Peyer's patch (tissue), 4 donors: ENCODE data around the gene PPFIA1.

Source experiments
- POLR2A ChIP-seq, 2 donors: fragments of 450-650 bp; IDR thresholded peaks; one replicate each; pipeline ENCODE4 v1.5.1; 2017; ENCODE audit warnings: antibody characterized with exemption in 2 of 2, mild to moderate bottlenecking in 2 of 2, moderate library complexity in 2 of 2
- TF ChIP-seq, protein P1 (sequence below), 6 experiments: fragments of 450-650 bp in 4 of 6; fragments of 200-600 bp in 2 of 6; sonication (generic) in 1 of 6; IDR thresholded peaks; one replicate each; pipeline ENCODE4 v1.5.1; 2017 to 2019; ENCODE audit warnings: antibody characterized with exemption in 6 of 6, mild to moderate bottlenecking in 3 of 6, moderate library complexity in 1 of 6

GRCh38 chr11:70307176-70307575 is 36.7 kb downstream of the PPFIA1 start:
- TF ChIP-seq, protein P1, sequence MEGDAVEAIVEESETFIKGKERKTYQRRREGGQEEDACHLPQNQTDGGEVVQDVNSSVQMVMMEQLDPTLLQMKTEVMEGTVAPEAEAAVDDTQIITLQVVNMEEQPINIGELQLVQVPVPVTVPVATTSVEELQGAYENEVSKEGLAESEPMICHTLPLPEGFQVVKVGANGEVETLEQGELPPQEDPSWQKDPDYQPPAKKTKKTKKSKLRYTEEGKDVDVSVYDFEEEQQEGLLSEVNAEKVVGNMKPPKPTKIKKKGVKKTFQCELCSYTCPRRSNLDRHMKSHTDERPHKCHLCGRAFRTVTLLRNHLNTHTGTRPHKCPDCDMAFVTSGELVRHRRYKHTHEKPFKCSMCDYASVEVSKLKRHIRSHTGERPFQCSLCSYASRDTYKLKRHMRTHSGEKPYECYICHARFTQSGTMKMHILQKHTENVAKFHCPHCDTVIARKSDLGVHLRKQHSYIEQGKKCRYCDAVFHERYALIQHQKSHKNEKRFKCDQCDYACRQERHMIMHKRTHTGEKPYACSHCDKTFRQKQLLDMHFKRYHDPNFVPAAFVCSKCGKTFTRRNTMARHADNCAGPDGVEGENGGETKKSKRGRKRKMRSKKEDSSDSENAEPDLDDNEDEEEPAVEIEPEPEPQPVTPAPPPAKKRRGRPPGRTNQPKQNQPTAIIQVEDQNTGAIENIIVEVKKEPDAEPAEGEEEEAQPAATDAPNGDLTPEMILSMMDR (IDR thresholded peaks at IDR 0.05): no peak
- no peak for TF ChIP-seq POLR2A (IDR thresholded peaks at IDR 0.05)
